HG02981 (cell line): Measurements from ENCODE around the gene TMEM179.

Experiments used
- ATAC-seq: cut with Tn5 transposase; IDR thresholded peaks from one replicate; pipeline ENCODE4 v1.9.1; 2021; ENCODE audit warnings: mild to moderate bottlenecking, moderate library complexity; ENCODE audit not compliant: unreplicated experiment

The TMEM179 gene

DNA sequence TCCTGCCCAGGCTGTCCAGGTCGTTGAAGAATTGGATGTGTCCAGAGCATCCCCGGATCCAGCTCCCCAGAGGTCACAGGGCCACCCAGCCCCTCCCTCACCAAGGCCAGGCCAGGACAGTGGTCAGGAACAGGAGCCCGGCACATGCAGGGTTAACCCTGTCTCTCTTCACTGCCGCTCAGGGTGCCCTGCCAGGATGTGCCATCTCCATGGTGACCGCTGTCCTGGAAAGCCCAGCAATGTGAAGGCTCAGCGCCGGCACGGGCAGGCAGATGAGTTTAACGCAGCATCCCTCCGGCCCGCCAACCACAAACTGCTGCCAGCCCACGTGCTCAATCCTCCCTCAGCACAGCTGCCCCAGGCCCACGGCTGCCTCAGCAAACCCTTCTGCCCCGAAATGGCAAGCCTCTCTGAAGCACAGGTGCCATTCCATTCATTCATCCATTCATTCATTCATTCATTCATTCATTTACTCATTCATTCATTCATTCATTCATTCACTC, 4.4 kb downstream of the TMEM179 start:
- no peak for ATAC-seq

- ATAC-seq, result no peak
These were observed 5.1 kb downstream of the TMEM179 start for GRCh38 chr14:104599446-104599845.

- ATAC-seq, result no peak
These were observed 5.7 kb downstream of the TMEM179 start for GRCh38 chr14:104598910-104599273.

GRCh38 chr14:104598039-104598909, 6.3 kb downstream of the TMEM179 start:
- ATAC-seq, result no peak

GRCh38 chr14:104597576-104597975, 7.0 kb downstream of the TMEM179 start:
- ATAC-seq, result no peak

DNA sequence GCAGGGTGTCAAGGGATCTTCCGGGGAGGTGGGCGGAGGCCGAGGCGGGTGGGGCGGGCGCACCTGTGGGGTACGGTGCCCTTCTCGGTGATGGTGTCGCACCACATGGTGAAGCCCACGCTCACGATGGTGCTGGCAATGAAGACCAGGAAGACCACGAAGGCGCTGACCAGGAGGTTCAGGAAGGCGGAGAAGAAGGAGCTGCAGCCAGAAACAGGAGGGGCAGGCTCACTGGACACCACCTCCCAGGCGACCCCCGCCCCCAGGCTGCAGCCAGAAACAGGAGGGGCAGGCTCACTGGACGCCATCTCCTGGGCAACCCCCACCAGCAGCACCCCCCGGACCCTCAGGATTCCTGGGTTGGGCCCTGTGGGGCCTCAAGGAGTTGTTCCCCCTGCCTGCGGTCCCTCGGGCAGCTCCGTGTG, 7.6 kb downstream of the TMEM179 start:
- ATAC-seq, result no peak

DNA sequence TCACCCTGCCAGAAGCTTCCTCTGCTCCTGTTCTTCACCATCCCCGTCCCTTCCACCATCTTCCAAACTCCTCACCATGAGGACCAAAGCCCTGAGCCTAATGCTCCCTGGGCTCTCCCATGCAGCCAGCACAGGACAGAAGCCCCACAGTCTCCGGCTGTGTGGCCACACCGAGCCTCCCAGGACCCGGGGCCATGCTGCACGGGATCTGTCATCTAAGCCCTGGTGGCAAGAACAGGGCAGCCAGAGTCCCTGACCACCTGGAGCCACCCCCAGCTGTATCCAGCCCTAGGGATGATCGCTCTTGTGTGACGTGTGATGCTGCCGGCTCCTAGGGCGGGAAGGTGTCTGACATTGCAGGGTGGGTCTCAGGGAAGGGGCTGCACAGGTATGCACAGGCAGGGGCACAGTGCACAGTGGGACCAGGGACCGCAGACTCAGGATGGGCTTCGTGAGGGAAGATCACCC, 8.1 kb downstream of the TMEM179 start:
- ATAC-seq, result no peak

GRCh38 chr14:104595911-104596450, 8.6 kb downstream of the TMEM179 start:
- no peak for ATAC-seq

DNA sequence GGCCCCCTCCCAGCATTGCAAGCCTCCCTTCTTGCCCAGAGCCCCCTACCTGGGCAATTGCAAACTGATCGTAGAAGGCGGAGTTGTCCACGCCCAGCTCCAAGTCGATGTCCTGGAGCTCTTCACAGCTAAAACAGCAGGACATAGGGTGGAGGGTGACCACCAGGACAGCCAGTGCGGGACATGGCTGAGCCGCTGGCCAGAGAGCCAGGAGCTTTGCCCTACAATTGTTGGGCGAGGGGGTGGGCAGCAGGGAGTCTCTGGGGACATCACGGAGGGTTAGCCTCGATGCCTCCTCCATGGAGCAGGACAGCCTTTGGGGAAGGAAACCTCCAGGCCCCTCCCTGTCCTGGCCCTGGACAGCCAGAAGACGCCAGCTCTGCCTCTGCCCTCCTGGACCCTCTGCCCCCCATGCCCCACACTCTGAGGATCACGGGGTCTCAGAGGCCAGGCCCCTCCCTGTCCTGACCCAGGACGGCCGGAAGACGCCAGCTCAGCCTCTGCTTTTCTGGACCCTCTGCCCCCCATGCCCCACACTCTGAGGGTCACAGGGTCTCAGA, 9.4 kb downstream of the TMEM179 start:
- no peak for ATAC-seq

DNA sequence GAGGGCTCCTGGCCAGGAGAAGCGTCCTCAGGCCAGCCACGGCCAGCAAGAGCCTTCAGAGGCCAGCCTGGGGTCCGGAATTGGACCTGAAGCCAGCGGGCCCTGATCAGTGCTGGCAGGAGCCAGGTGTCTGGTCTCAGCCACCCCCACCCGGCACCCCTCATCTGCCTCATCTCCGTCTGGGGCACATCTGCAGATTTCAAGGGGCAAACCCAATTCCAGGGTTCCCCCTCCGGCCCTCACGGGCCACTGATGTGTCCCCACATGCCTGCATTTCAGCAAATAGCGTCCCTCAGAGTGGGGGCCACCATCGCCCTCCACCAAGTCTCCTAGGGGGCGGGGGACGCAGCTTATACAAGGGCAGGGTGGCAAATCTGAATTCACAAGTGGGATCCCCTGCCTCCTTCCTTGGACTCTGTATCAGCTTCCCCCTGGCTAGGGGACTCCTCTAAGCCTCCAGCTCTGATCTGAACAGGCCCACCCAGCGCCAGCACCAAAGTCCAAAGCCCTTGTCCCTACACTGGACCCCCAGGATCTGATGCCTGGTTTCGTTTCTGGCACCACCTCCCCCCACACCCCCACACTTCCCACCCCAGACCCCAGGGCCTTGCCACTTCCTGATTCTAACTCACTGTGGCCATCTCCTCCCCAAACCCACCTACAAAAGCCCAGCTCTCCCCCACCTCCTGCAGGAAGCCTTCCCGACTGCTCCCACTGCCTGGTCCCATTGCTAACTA, 10.1 kb downstream of the TMEM179 start:
- ATAC-seq, result no peak

DNA sequence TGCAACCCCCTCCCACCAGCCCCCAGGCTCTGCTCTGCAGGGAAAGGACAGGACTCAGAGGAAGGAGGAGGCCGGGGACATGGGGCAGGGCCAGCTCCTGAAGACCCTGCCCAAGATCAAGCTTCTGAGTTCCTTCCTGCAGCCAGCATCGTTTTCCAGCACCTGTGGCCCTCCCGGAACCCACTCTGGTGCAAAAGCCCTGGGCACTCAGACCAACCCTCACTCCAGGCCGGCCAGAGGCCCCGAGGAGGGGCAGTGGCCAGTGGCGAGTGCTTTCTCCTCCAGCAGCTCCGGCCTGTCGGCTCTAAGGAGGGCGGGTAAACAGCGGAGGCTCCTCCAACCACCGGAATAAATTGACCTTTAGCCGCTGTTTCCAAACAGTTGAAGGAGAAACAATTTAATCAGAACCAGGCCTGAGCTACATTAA, 10.8 kb downstream of the TMEM179 start:
- ATAC-seq, result no peak

- no peak for ATAC-seq
These were observed 11.3 kb downstream of the TMEM179 start for GRCh38 chr14:104593241-104593701.

GRCh38 chr14:104592785-104593184, 11.8 kb downstream of the TMEM179 start:
- ATAC-seq, result no peak

- ATAC-seq, result no peak
These were observed 12.3 kb downstream of the TMEM179 start for GRCh38 chr14:104592292-104592672.

DNA sequence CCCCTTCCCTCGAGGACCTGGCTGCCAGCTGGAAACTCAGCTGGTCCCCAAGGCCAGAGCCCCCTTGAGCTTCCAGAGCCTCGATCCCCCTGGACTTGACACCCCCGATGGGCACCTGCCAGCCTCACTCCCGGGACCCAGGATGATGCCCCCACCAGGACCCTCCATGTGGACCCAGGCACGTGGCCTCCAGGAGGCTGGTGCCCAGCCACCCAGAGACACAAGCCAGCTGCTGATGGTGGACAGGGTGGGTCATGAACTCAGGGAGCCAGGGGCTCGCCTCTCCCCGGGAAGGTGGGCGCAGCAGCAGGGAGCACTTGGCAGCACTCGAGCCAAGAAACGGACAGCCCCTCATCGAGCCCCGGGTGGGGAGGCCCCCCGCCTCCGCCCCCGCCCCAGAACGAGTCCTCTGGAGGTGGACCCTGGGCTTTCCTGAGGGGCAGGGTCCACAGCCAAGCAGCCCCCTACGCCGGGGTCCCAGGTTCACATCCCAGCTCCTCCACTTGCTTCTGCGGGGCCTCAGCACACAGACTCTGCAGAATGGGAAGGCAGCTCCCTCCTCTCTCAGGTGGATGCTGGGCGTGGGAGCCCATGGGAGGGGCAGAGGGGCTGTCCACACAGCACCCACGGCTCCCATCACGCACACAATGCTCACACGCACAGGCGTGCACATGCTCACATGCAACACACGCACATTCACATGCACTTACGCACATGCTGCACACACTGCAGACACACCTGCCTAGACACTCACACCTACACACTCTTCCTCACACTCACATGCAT, 12.9 kb downstream of the TMEM179 start:
- no peak for ATAC-seq

GRCh38 chr14:104591031-104591430, 13.5 kb downstream of the TMEM179 start:
- no peak for ATAC-seq

DNA sequence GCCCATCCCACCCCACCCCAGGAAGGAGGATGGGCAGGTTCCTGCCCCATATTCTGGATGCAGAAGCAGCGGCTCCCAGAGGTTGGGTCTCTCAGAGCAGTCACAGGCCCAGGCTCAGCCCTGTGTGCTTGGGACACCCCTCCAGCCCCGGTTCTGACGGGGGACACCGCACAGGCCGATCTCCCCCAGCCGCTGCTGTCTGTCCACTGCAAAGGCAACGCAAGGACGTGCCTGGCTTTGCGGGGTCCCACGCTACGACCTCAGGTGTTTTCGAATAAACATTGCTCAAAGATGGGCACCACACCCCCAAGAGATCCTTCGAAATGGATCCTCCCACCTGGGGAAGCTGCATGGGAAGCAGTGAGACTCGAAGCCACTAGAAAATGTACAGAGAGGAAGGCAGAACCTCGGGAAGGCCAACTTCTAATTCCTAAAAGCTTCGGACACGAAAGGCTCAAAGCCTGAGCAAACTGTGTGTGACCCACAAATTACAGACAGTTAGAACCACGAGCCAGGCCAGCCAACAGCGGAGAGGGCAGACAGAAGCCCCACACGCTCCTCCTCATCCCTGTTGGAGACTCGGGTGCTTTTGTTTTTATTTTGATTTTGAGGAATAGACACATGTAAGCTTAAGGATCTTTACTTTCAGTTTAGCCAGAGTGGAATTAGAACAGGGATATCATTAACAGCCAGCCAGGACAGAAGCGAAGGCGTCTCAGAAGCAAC, 14.2 kb downstream of the TMEM179 start:
- no peak for ATAC-seq

- no peak for ATAC-seq
These were observed 15.0 kb downstream of the TMEM179 start for GRCh38 chr14:104589338-104590195.
